Upper lobe of right lung (tissue), 1 donor: ENCODE measurements around the gene MPP2. TPM values are rescaled to one million over a fixed set of nuclear protein-coding genes. Genes with fewer than 3 reads are reported as not detected.

Experiments used
- ATAC-seq: fragments of 200-7000 bp; cut with Tn5 transposase; one replicate; pipeline ENCODE4 v1.9.1; 2020; ENCODE audit warnings: mild to moderate bottlenecking, moderate library complexity
- DNase-seq: peaks from one replicate; pipeline ENCODE4 v3.0.0-alpha.2; 2020
- H3K27ac ChIP-seq: fragments of 200-600 bp; one replicate; pipeline ENCODE4 v1.8.0; 2022
- H3K27me3 ChIP-seq: fragments of 200-600 bp; one replicate; pipeline ENCODE4 v1.8.0; 2022; ENCODE audit warnings: mild to moderate bottlenecking
- H3K36me3 ChIP-seq: fragments of 200-600 bp; one replicate; pipeline ENCODE4 v1.8.0; 2022
- H3K4me1 ChIP-seq: fragments of 200-600 bp; one replicate; pipeline ENCODE4 v1.8.0; 2022
- H3K4me3 ChIP-seq: fragments of 200-600 bp; one replicate; pipeline ENCODE4 v1.8.0; 2022; ENCODE audit warnings: mild to moderate bottlenecking
- H3K9me3 ChIP-seq: fragments of 200-600 bp; one replicate; pipeline ENCODE4 v1.8.0; 2022
- intact Hi-C: fragments of 100-400 bp; cut with DNase I; formaldehyde crosslinking; loops from one replicate; pipeline ENCODE4 v1.11.0; 2022
- total RNA-seq: library from RNA; stranded (reverse); fragmentation: NEBNext Ultra II Directional; extraction: Animal tissue kit (Norgen Biotek cat#: 25700); gene quantifications from one replicate; pipeline ENCODE4 v1.2.1, GENCODE V29; 2021
- TF ChIP-seq, protein P1 (sequence below): fragments of 200-600 bp; IDR thresholded peaks from one replicate; pipeline ENCODE4 v1.8.0; 2022; ENCODE audit warnings: antibody characterized with exemption
- donor health status: DM: no; HTN: yes; CAD: no; lungs with severe emphysema.

The MPP2 gene
- total RNA-seq, 1 donor from 2014 or later, result 0.49 TPM

GRCh38 chr17:43905985-43906852, 1.1 kb downstream of the MPP2 start:
- Histone ChIP-seq H3K27ac (no peak overlapping the region), H3K9me3 (no peaks in the 10 kb centered on the region), H3K27me3 (peaks cover 53% of the 10 kb centered on the region), H3K4me3 (peak overlapping the region; percentile 54), H3K36me3 (no peaks in the 10 kb centered on the region), H3K4me1 (peaks cover 27% of the 10 kb centered on the region)
- TF ChIP-seq, protein P1, sequence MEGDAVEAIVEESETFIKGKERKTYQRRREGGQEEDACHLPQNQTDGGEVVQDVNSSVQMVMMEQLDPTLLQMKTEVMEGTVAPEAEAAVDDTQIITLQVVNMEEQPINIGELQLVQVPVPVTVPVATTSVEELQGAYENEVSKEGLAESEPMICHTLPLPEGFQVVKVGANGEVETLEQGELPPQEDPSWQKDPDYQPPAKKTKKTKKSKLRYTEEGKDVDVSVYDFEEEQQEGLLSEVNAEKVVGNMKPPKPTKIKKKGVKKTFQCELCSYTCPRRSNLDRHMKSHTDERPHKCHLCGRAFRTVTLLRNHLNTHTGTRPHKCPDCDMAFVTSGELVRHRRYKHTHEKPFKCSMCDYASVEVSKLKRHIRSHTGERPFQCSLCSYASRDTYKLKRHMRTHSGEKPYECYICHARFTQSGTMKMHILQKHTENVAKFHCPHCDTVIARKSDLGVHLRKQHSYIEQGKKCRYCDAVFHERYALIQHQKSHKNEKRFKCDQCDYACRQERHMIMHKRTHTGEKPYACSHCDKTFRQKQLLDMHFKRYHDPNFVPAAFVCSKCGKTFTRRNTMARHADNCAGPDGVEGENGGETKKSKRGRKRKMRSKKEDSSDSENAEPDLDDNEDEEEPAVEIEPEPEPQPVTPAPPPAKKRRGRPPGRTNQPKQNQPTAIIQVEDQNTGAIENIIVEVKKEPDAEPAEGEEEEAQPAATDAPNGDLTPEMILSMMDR, result no peak
- ATAC-seq, result peak; percentile 20
- intact Hi-C loops, result no loop called here
- peak; percentile 77 for DNase-seq

- Histone ChIP-seq H3K9me3 (no peaks in the 10 kb centered on the region), H3K27me3 (peaks cover 58% of the 10 kb centered on the region), H3K4me1 (peaks cover 32% of the 10 kb centered on the region), H3K4me3 (no peak overlapping the region), H3K36me3 (no peaks in the 10 kb centered on the region), H3K27ac (no peak overlapping the region)
- intact Hi-C loops, result no loop called here
- no peak for DNase-seq
- TF ChIP-seq, protein P1, result no peak
- ATAC-seq, result no peak
Measured at GRCh38 chr17:43905400-43905984, 1.8 kb downstream of the MPP2 start.

DNA sequence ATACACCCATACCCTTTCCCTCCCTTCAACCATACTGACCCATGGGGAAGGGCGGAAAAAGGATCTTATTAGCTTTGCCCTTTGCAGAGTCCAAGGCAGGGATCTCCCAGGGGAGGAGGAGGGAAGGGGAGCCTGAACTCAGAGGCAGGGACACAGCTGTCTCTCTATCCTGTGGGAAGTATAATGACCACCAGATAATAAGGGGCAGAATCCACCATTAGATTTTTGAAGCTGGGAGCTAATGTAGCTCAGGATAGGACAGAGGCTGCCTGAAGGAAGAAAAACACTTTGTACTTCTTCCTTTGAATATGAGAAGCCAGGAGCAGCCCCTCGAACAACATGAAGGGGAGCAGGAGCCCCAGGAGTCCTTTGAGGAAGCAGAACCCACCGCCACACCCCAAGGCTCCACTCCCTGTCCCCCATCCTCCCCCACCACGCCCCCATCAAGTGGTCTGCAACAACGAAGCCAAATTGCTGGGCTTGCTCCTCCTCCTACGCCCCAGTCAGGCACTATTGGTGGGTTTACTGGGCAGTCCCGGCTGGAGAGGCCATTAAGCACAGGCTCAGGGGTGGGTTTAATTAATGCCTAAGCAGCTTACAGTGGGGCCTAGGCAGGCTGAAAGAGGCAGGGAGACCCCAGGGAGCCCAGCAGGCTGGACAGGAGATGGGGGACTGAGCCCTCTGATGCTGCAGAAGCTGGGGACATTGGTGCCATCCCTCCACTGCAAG, 5.3 kb downstream of the MPP2 start:
- DNase-seq, result no peak
- Histone ChIP-seq H3K27ac (no peak overlapping the region), H3K27me3 (peaks cover 39% of the 10 kb centered on the region), H3K4me3 (no peak overlapping the region), H3K9me3 (no peaks in the 10 kb centered on the region), H3K4me1 (peaks cover 25% of the 10 kb centered on the region), H3K36me3 (no peaks in the 10 kb centered on the region)
- intact Hi-C loops, result no loop called here
- ATAC-seq, result no peak
- TF ChIP-seq, protein P1, result no peak

GRCh38 chr17:43900858-43901754, 6.2 kb downstream of the MPP2 start:
- no peak for DNase-seq
- no peaks in the 10 kb centered on the region for H3K9me3 ChIP-seq
- peak overlapping the region; percentile 45 for H3K4me3 ChIP-seq
- intact Hi-C loops, result no loop called here
- peaks cover 30% of the 10 kb centered on the region for H3K27me3 ChIP-seq
- no peak overlapping the region for H3K27ac ChIP-seq
- no peaks in the 10 kb centered on the region for H3K36me3 ChIP-seq
- TF ChIP-seq, protein P1, result no peak
- no peak for ATAC-seq
- peaks cover 15% of the 10 kb centered on the region for H3K4me1 ChIP-seq

DNA sequence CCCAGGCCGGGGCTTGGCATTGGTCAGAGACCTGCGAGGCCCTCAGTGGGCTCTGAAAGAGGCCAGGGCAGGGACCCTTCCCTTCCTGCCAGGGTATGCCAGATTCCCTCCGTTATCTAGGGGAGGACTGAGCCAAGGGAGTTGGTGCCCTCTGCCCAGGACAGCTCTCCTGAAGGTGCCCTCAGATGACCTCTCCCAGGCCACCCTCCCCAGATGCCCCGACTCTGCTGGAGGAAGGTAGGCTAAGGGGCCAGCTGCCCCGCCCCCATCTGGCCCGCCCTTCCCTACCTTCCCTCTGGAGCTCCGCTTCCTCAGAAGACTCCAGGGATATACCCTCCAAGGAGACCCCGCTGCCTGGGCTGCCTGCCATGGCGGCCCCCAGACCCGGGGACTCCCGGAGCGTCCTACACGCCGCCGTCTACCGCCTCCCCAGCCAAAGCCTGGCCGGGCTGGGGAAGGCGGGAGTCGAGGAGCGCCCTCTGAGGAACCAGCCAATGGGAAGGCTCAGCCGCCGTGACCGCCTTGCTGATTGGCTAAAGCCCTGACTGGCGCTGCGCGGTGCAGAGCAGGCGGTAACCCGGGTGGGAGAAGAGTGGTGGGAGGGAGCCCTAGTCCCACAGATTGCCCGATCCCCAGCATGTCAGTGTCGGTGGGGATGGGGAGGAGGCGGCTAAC, 7.0 kb downstream of the MPP2 start:
- H3K27ac ChIP-seq, result no peak overlapping the region
- DNase-seq (peak; percentile 91), ATAC-seq (peak; percentile 96)
- intact Hi-C loops, result no loop called here
- no peaks in the 10 kb centered on the region for H3K36me3 ChIP-seq
- peak overlapping the region; percentile 45 for H3K4me3 ChIP-seq
- H3K9me3 ChIP-seq, result no peaks in the 10 kb centered on the region
- peaks cover 11% of the 10 kb centered on the region for H3K4me1 ChIP-seq
- peaks cover 22% of the 10 kb centered on the region for H3K27me3 ChIP-seq
- TF ChIP-seq, protein P1, result no peak
